Diencephalon (tissue), 1 donor: Measurements from ENCODE around the gene RTL3. TPM values are rescaled to one million over a fixed set of nuclear protein-coding genes. Genes with fewer than 3 reads are reported as not detected.

Experiments
- total RNA-seq: library from RNA; depleted of rRNA; stranded (reverse); fragments of >200 nt; gene quantifications from one replicate; pipeline ENCODE4 v1.2.3, GENCODE V29; 2014

Gene RTL3, protein sequence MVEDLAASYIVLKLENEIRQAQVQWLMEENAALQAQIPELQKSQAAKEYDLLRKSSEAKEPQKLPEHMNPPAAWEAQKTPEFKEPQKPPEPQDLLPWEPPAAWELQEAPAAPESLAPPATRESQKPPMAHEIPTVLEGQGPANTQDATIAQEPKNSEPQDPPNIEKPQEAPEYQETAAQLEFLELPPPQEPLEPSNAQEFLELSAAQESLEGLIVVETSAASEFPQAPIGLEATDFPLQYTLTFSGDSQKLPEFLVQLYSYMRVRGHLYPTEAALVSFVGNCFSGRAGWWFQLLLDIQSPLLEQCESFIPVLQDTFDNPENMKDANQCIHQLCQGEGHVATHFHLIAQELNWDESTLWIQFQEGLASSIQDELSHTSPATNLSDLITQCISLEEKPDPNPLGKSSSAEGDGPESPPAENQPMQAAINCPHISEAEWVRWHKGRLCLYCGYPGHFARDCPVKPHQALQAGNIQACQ
- not detected for total RNA-seq

DNA sequence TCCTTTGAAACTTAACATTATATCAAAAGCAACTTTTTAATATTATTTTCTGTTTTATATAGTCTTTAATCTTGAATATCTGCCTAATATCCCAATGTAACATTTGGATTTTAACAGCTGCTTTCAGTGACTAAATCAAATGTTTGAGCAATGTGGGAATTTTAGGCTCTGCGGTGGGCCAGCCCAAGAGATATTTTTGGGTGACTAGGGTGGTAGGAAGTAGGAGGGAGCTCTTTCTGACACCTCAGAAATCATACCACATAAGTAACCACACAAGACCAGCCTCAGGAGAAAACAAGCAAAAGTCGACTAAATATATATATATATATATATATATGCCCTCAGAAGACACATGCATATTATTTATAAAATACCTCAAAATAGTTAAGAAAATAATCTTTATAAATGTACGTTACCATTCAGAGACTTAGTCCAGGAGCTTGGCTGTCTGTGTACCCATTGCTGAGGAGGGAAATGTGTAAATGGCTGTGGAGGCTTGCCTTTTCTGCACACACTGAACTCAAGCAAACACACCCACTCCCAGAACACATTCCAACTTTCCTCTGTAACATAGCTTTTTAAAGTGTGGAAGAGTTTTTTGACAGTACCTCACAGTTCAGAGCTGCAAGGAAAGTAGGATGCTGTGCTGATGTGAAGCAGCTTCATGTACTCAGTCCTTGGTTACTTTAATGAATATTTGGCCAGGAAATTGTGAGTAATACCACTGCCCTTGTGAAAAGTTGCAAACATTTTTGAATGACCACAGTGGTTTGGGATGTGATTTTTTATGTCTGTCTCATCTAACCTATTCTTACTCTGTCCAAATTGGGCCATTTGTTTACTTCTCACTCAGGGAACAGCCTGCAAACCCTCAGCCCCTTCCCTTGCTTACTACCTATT lies at the start of gene RTL3:
Gene RTL3, minus strand, starts transcription at position 484 of the 900 bp plus-strand sequence. CDS start 908 bp downstream, outside the sequence.

Other genes with a start within 250 kb of the RTL3 start
- 6.0 TPM for gene LPAR4, start 88.4 kb upstream of the RTL3 start, total RNA-seq